GM12878 (cell line): Measurements from ENCODE around the gene ERVV-1. TPM values are rescaled to one million over a fixed set of nuclear protein-coding genes. Genes with fewer than 3 reads are reported as not detected.

Experiments
- ATAC-seq: fragments of 200-7000 bp; cut with Tn5 transposase; 3 replicates; pipeline ENCODE4 v1.9.1; 2020; ENCODE audit warnings: mild to moderate bottlenecking, moderate library complexity
- BruUV-seq: library from RNA; stranded (reverse); fragments of 400-500 nt; replicated peaks from 2 replicates; lab custom pipeline; 2021; lab: Mats Ljungman, UMichigan
- CTCF ChIA-PET: fragments of 300-600 bp; sonication (Branson Sonifier 250); formaldehyde crosslinking; extraction: SDS; loops from one replicate; lab custom pipeline; 2021; ENCODE audit warnings: inconsistent platforms; lab: Yijun Ruan, JAX
- POLR2A ChIA-PET: fragments of 350-600 bp; formaldehyde crosslinking; extraction: SDS; loops from one replicate; lab custom pipeline; 2021; ENCODE audit warnings: inconsistent platforms; lab: Charles Lee
- RAD21 ChIA-PET: fragments of 300-600 bp; sonication (Branson Sonifier 250); formaldehyde crosslinking; loops from one replicate; lab custom pipeline; 2023; ENCODE audit warnings: antibody characterized with exemption; ENCODE audit not compliant: unreplicated experiment; lab: Charles Lee
- SMC1A ChIA-PET: fragments of 300-600 bp; sonication (Branson Sonifier 250); formaldehyde crosslinking; loops from one replicate; lab custom pipeline; 2023; ENCODE audit not compliant: unreplicated experiment, uncharacterized antibody; lab: Charles Lee
- DNase-seq: peaks from one replicate; pipeline ENCODE4 v3.0.0-alpha.2; 2011; ENCODE audit warnings: low read depth, low spot score
- FAIRE-seq: peaks from 3 replicates; lab custom pipeline; 2011; peaks lifted over from hg19 to GRCh38; lab: Jason Lieb, UNC
- H2AFZ ChIP-seq: 2 replicates; pipeline ENCODE4 v1.6.0; 2011; ENCODE audit warnings: low read depth, low read length, control low read depth; ENCODE audit not compliant: control insufficient read depth
- H3K27ac ChIP-seq: 2 replicates; pipeline ENCODE4 v1.5.1; 2011; ENCODE audit warnings: control low read depth; ENCODE audit not compliant: control insufficient read depth, insufficient read depth
- H3K27me3 ChIP-seq, 2 experiments: replicated peaks in 1 of 2; 2 replicates each; pipeline versions ENCODE4 v1.6.0 to v1.6.1; 2011; ENCODE audit warnings: low read length in 1 of 2; ENCODE audit not compliant: control insufficient read depth in 2 of 2, insufficient read depth in 2 of 2
- H3K36me3 ChIP-seq, 2 experiments: 2 replicates each; pipeline ENCODE4 v1.5.1; 2011; ENCODE audit warnings: low read length in 1 of 2; ENCODE audit not compliant: control insufficient read depth in 2 of 2, insufficient read depth in 2 of 2
- H3K4me1 ChIP-seq: 2 replicates; pipeline ENCODE4 v1.6.1; 2011; ENCODE audit warnings: mild to moderate bottlenecking, low read length, moderate library complexity, mixed read lengths; ENCODE audit not compliant: control insufficient read depth, insufficient read depth
- H3K4me2 ChIP-seq: 2 replicates; pipeline ENCODE4 v1.6.0; 2011; ENCODE audit warnings: control low read depth; ENCODE audit not compliant: control insufficient read depth, insufficient read depth
- H3K4me3 ChIP-seq: fragments of 200-600 bp; sonication (generic); 2 replicates; pipeline ENCODE4 v1.5.1; 2016
- H3K79me2 ChIP-seq: 2 replicates; pipeline ENCODE4 v1.6.0; 2011; ENCODE audit warnings: low read length; ENCODE audit not compliant: control insufficient read depth, insufficient read depth
- H3K9ac ChIP-seq: 2 replicates; pipeline ENCODE4 v1.8.0; 2011; ENCODE audit warnings: low read length, control low read depth, mixed read lengths; ENCODE audit not compliant: control insufficient read depth, insufficient read depth
- H3K9me3 ChIP-seq: replicated peaks from 3 replicates; pipeline ENCODE4 v1.5.1; 2011; ENCODE audit warnings: mild to moderate bottlenecking, low read length; ENCODE audit not compliant: control insufficient read depth, insufficient read depth
- H4K20me1 ChIP-seq: 2 replicates; pipeline ENCODE4 v1.6.0; 2011; ENCODE audit not compliant: control insufficient read depth, insufficient read depth
- ATF7 ChIP-seq: fragments of 450-650 bp; IDR thresholded peaks from 2 replicates; pipeline ENCODE4 v1.6.1; 2016; ENCODE audit warnings: low read depth, mild to moderate bottlenecking
- CEBPB ChIP-seq, 2 experiments: fragments of 150-350 bp in 1 of 2; IDR thresholded peaks; 2 replicates each; pipeline ENCODE4 v1.6.1; 2012 to 2014; ENCODE audit warnings: low read depth in 2 of 2, low read length in 2 of 2, borderline replicate concordance in 1 of 2, inconsistent platforms in 1 of 2
- CTCF ChIP-seq, 3 experiments: IDR thresholded peaks in 2 of 3; conservative IDR thresholded peaks in 1 of 3; 2 replicates each; pipeline ENCODE4 v1.5.1; 2011; ENCODE audit warnings: low read depth in 3 of 3, low read length in 3 of 3, mild to moderate bottlenecking in 3 of 3, control low read depth in 2 of 3, moderate library complexity in 2 of 3, inconsistent platforms in 1 of 3, mixed read lengths in 1 of 3; ENCODE audit not compliant: control insufficient read depth in 2 of 3, insufficient read depth in 1 of 3; ENCODE audit errors: extremely low read depth in 1 of 3
- EP300 ChIP-seq, 2 experiments: fragments of 150-350 bp in 1 of 2; IDR thresholded peaks; 2 replicates each; pipeline ENCODE4 v1.6.1; 2011 to 2012; ENCODE audit warnings: low read depth in 2 of 2, low read length in 2 of 2, borderline replicate concordance in 1 of 2, improper control_type of control experiment in 1 of 2, inconsistent platforms in 1 of 2; ENCODE audit not compliant: control insufficient read depth in 1 of 2
- HDAC2 ChIP-seq: fragments of 200-600 bp; sonication (generic); IDR thresholded peaks from 2 replicates; pipeline ENCODE4 v1.6.1; 2017
- HDGF ChIP-seq: fragments of 450-650 bp; IDR thresholded peaks from 2 replicates; pipeline ENCODE4 v1.6.1; 2016; ENCODE audit warnings: antibody characterized with exemption
- IKZF1 ChIP-seq: fragments of 450-650 bp; conservative IDR thresholded peaks from 2 replicates; pipeline ENCODE4 v1.6.1; 2017; ENCODE audit warnings: antibody characterized with exemption, mild to moderate bottlenecking
- IKZF2 ChIP-seq, 2 experiments: fragments of 450-650 bp; IDR thresholded peaks; 2 replicates each; pipeline ENCODE4 v1.6.1; 2017; ENCODE audit warnings: mild to moderate bottlenecking in 2 of 2, moderate library complexity in 2 of 2
- LARP7 ChIP-seq: fragments of 450-650 bp; IDR thresholded peaks from 2 replicates; pipeline ENCODE4 v1.6.1; 2017; ENCODE audit warnings: mild to moderate bottlenecking
- MXI1 ChIP-seq: fragments of 150-350 bp; IDR thresholded peaks from 2 replicates; pipeline ENCODE4 v1.6.1; 2011; ENCODE audit warnings: low read depth, mild to moderate bottlenecking, inconsistent platforms, low read length, improper control_type of control experiment
- NR2F1 ChIP-seq: fragments of 450-650 bp; conservative IDR thresholded peaks from 2 replicates; pipeline ENCODE4 v1.6.1; 2017; ENCODE audit warnings: mild to moderate bottlenecking
- NRF1 ChIP-seq: conservative IDR thresholded peaks from 2 replicates; pipeline ENCODE4 v1.6.1; 2011; ENCODE audit warnings: mild to moderate bottlenecking, low read depth, low read length, improper control_type of control experiment
- RELB ChIP-seq: fragments of 450-650 bp; IDR thresholded peaks from 2 replicates; pipeline ENCODE4 v1.6.1; 2017; ENCODE audit warnings: low read depth, mild to moderate bottlenecking, moderate library complexity
- YY1 ChIP-seq: IDR thresholded peaks from 2 replicates; pipeline ENCODE4 v1.6.1; 2011; ENCODE audit warnings: low read depth, mild to moderate bottlenecking, low read length
- ZNF207 ChIP-seq: fragments of 450-650 bp; IDR thresholded peaks from 2 replicates; pipeline ENCODE4 v1.6.1; 2014; ENCODE audit warnings: antibody characterized with exemption, mild to moderate bottlenecking, borderline replicate concordance
- ZNF274 ChIP-seq: IDR thresholded peaks from one replicate; pipeline ENCODE4 v1.8.0; 2011; ENCODE audit not compliant: insufficient read length, insufficient read depth
- ZNF622 ChIP-seq: fragments of 450-650 bp; IDR thresholded peaks from 2 replicates; pipeline ENCODE4 v1.6.1; 2017; ENCODE audit warnings: mild to moderate bottlenecking, inconsistent platforms
- WGBS: methylation state at CpG from one replicate; pipeline ENCODE4 v1.1.6; 2016; ENCODE audit warnings: low lambda C conversion rate; ENCODE audit not compliant: insufficient replicate concordance, insufficient coverage; ENCODE audit errors: missing lambda C conversion rate; 5-methylcytosine and 5-hydroxymethylcytosine counted together
- in situ Hi-C: fragments of 300-500 bp; cut with MboI; formaldehyde crosslinking; loops from 9 replicates; pipeline ENCODE4 v1.14.3; 2018; ENCODE audit warnings: mixed read lengths
- intact Hi-C: fragments of 100-400 bp; cut with micrococcal nuclease; formaldehyde crosslinking; loops from one replicate; pipeline ENCODE4 v1.14.2; 2022; ENCODE audit not compliant: unreplicated experiment
- polyA plus RNA-seq, 11 experiments: library from polyadenylated mRNA; depleted of rRNA in 4 of 11; unstranded in 6 of 11; stranded (reverse) in 5 of 11; fragments of >200 nt; fragmentation: Nextera tagmentation in 4 of 11; fragmentation: Illumina TruSeq in 1 of 11; extraction: Ambion mirVana in 4 of 11; extraction: Trizol in 1 of 11; gene quantifications; 1 replicate in 1 of 11; 2 replicates in 10 of 11; pipeline versions ENCODE4 v1.2.1 to v1.2.3, GENCODE V29; 2011 to 2016; ENCODE audit warnings: inconsistent platforms in 2 of 11, missing spikeins in 2 of 11, low read depth in 1 of 11
- total RNA-seq, 4 experiments: library from RNA; depleted of rRNA in 3 of 4; stranded (reverse); fragments of >200 nt in 3 of 4; fragmentation: Illumina TruSeq in 1 of 4; extraction: Trizol in 1 of 4; gene quantifications; 2 replicates each; pipeline versions ENCODE4 v1.2.1 to v1.2.3, GENCODE V29; 2013 to 2021
- TF ChIP-seq, protein P1 (sequence below): IDR thresholded peaks from 2 replicates; pipeline ENCODE4 v1.6.1; 2012; ENCODE audit warnings: low read depth, low read length, improper control_type of control experiment
- TF ChIP-seq, protein P2 (sequence below): fragments of 450-650 bp; IDR thresholded peaks from 2 replicates; pipeline ENCODE4 v1.6.1; 2018; ENCODE audit warnings: mild to moderate bottlenecking, low read depth, moderate library complexity; ENCODE audit not compliant: partially characterized antibody

The ERVV-1 gene
- total and polyA plus RNA-seq, 10 of the 15 experiments (the other 5 are each of a cell fraction or from before 2014, with no cell fraction given) = 0.05 TPM; not detected in 9

DNA sequence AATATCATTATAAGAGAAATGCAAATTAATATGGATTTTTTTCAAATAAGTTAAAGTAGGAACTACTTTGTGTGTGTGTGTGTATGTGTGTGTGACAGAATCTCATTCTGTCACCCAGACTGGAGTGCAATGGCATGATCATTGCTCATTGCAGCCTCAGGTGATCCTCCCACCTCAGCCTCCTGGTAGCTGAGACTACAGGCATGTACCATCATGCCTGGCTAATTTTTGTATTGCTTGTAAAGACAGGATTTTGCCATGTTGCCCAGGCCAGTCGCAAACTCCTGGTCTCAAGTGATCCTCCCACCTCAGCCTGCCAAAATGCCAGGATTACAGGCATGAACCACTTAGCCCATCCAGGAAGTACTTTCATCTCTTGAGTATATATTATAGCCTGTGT is 27.6 kb downstream of the ERVV-1 start:
- WGBS = 9% methylated on average over 1 of the region's 1 CpG
- peaks cover 4% of the 10 kb centered on the region; the same call in 1 of the 3 replicates for H3K9me3 ChIP-seq
- SMC1A ChIA-PET = no interaction called here

More for the DNA sequence above, 27.6 kb downstream of the ERVV-1 start:
- ChIA-PET POLR2A (no interaction called here), CTCF (interaction anchor here (0.6 kb wide), 1 partner anchor 88 kb away, joined by 3 read pairs; no protein-coding TSS in a partner anchor), RAD21 (no interaction called here)
- no peak for ATAC-seq
- DNase-seq = no peak
- in situ Hi-C loops (no loop called here), intact Hi-C loops (no loop called here)
- no peaks in the 10 kb centered on the region for H3K4me1 ChIP-seq
- no peak overlapping the region for H3K4me2 ChIP-seq
- no peak for FAIRE-seq
- TF ChIP-seq CTCF (IDR thresholded peaks at IDR 0.05 in 2 of 3, conservative IDR thresholded peaks at IDR 0.05 in 1 of 3; ENCODE audit: control insufficient read depth in 2 of 3, extremely low read depth in 1 of 3, insufficient read depth in 1 of 3, low read depth in 3 of 3, low read length in 3 of 3) (no peak), EP300 (IDR thresholded peaks at IDR 0.05; ENCODE audit: borderline replicate concordance in 1 of 2, control insufficient read depth in 1 of 2, low read depth in 2 of 2, low read length in 2 of 2) (no peak), ZNF622 (no peak), HDAC2 (no peak), NRF1 (no peak), LARP7 (no peak), RELB (no peak), IKZF1 (no peak), ATF7 (no peak), NR2F1 (no peak), HDGF (no peak), MXI1 (no peak), CEBPB (IDR thresholded peaks at IDR 0.05; ENCODE audit: borderline replicate concordance in 1 of 2, low read depth in 2 of 2, low read length in 2 of 2) (no peak), ZNF207 (no peak), IKZF2 (IDR thresholded peaks at IDR 0.05) (no peak), YY1 (no peak), ZNF274 (no peak)
- TF ChIP-seq, protein P1, sequence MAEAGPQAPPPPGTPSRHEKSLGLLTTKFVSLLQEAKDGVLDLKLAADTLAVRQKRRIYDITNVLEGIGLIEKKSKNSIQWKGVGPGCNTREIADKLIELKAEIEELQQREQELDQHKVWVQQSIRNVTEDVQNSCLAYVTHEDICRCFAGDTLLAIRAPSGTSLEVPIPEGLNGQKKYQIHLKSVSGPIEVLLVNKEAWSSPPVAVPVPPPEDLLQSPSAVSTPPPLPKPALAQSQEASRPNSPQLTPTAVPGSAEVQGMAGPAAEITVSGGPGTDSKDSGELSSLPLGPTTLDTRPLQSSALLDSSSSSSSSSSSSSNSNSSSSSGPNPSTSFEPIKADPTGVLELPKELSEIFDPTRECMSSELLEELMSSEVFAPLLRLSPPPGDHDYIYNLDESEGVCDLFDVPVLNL = no peak
- TF ChIP-seq, protein P2, sequence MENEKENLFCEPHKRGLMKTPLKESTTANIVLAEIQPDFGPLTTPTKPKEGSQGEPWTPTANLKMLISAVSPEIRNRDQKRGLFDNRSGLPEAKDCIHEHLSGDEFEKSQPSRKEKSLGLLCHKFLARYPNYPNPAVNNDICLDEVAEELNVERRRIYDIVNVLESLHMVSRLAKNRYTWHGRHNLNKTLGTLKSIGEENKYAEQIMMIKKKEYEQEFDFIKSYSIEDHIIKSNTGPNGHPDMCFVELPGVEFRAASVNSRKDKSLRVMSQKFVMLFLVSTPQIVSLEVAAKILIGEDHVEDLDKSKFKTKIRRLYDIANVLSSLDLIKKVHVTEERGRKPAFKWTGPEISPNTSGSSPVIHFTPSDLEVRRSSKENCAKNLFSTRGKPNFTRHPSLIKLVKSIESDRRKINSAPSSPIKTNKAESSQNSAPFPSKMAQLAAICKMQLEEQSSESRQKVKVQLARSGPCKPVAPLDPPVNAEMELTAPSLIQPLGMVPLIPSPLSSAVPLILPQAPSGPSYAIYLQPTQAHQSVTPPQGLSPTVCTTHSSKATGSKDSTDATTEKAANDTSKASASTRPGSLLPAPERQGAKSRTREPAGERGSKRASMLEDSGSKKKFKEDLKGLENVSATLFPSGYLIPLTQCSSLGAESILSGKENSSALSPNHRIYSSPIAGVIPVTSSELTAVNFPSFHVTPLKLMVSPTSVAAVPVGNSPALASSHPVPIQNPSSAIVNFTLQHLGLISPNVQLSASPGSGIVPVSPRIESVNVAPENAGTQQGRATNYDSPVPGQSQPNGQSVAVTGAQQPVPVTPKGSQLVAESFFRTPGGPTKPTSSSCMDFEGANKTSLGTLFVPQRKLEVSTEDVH = no peak
- H3K4me3 ChIP-seq = no peak overlapping the region
- no peak overlapping the region for H3K27ac ChIP-seq
- no TSS peak for BruUV-seq
- H4K20me1 ChIP-seq = no peaks in the 10 kb centered on the region
- H3K9ac ChIP-seq = no peak overlapping the region
- no peaks in the 10 kb centered on the region for H3K36me3 ChIP-seq
- H3K79me2 ChIP-seq = no peaks in the 10 kb centered on the region
- no peak overlapping the region for H2AFZ ChIP-seq
- H3K27me3 ChIP-seq = no peaks in the 10 kb centered on the region
